ENCODE measurements around the gene GPR78. TPM values are rescaled to one million over a fixed set of nuclear protein-coding genes. Genes with fewer than 3 reads are reported as not detected.

Gene GPR78
- total and polyA plus RNA-seq, 2 donors (not counting 1 experiment from before 2014, with no cell fraction given), result 0.20 to 0.33 TPM

GRCh38 chr4:8606966-8607365, 26.8 kb downstream of the GPR78 start:
- no peaks in the 10 kb centered on the region for H3K4me1 ChIP-seq (ENCODE audit: control insufficient read depth, extremely low read depth, insufficient read depth, low read length)
- H3K36me3 ChIP-seq (ENCODE audit: control insufficient read depth, insufficient read depth, low read length), result peaks cover 1% of the 10 kb centered on the region
- H3K27me3 ChIP-seq (ENCODE audit: control insufficient read depth, insufficient read depth, low read length), result no peaks in the 10 kb centered on the region
- no peak for DNase-seq (ENCODE audit: low read depth in 2 of 2)
- H3K79me2 ChIP-seq (ENCODE audit: control insufficient read depth, insufficient read depth, low read length), result no peaks in the 10 kb centered on the region
- H3K27ac ChIP-seq (ENCODE audit: insufficient read depth, low read length), result no peak overlapping the region
- no peak overlapping the region for H2AFZ ChIP-seq (ENCODE audit: low read length)
- no peaks in the 10 kb centered on the region for H3K9me3 ChIP-seq (ENCODE audit: control insufficient read depth, insufficient read depth, low read depth, low read length)
- TF ChIP-seq, protein P1, sequence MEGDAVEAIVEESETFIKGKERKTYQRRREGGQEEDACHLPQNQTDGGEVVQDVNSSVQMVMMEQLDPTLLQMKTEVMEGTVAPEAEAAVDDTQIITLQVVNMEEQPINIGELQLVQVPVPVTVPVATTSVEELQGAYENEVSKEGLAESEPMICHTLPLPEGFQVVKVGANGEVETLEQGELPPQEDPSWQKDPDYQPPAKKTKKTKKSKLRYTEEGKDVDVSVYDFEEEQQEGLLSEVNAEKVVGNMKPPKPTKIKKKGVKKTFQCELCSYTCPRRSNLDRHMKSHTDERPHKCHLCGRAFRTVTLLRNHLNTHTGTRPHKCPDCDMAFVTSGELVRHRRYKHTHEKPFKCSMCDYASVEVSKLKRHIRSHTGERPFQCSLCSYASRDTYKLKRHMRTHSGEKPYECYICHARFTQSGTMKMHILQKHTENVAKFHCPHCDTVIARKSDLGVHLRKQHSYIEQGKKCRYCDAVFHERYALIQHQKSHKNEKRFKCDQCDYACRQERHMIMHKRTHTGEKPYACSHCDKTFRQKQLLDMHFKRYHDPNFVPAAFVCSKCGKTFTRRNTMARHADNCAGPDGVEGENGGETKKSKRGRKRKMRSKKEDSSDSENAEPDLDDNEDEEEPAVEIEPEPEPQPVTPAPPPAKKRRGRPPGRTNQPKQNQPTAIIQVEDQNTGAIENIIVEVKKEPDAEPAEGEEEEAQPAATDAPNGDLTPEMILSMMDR (conservative IDR thresholded peaks at IDR 0.05 in 1 of 2, IDR thresholded peaks at IDR 0.05 in 1 of 2; ENCODE audit: low read depth in 1 of 2, low read length in 2 of 2), result no peak
- no peak for TF ChIP-seq EZH2 (IDR thresholded peaks at IDR 0.05; ENCODE audit: low read length, missing control alignments)
- H3K4me2 ChIP-seq (ENCODE audit: extremely low read depth, insufficient read depth, low read length), result no peak overlapping the region
- H3K9ac ChIP-seq (ENCODE audit: insufficient read depth, low read length), result no peak overlapping the region
- no peaks in the 10 kb centered on the region for H4K20me1 ChIP-seq (ENCODE audit: control insufficient read depth, extremely low read depth, insufficient read depth, low read length)
- no peak overlapping the region for H3K4me3 ChIP-seq (replicated peaks in 1 of 4; ENCODE audit: control extremely low read depth in 1 of 4, insufficient read depth in 1 of 4, low read depth in 3 of 4, low read length in 4 of 4)

- Histone ChIP-seq H2AFZ (ENCODE audit: low read length) (no peak overlapping the region), H3K9me3 (ENCODE audit: control insufficient read depth, insufficient read depth, low read depth, low read length) (no peaks in the 10 kb centered on the region), H3K9ac (ENCODE audit: insufficient read depth, low read length) (no peak overlapping the region), H4K20me1 (ENCODE audit: control insufficient read depth, extremely low read depth, insufficient read depth, low read length) (no peaks in the 10 kb centered on the region), H3K36me3 (ENCODE audit: control insufficient read depth, insufficient read depth, low read length) (peaks cover 1% of the 10 kb centered on the region), H3K4me1 (ENCODE audit: control insufficient read depth, extremely low read depth, insufficient read depth, low read length) (no peaks in the 10 kb centered on the region), H3K79me2 (ENCODE audit: control insufficient read depth, insufficient read depth, low read length) (no peaks in the 10 kb centered on the region), H3K27ac (ENCODE audit: insufficient read depth, low read length) (no peak overlapping the region), H3K4me2 (ENCODE audit: extremely low read depth, insufficient read depth, low read length) (no peak overlapping the region), H3K27me3 (ENCODE audit: control insufficient read depth, insufficient read depth, low read length) (no peaks in the 10 kb centered on the region), H3K4me3 (replicated peaks in 1 of 4; ENCODE audit: control extremely low read depth in 1 of 4, insufficient read depth in 1 of 4, low read depth in 3 of 4, low read length in 4 of 4) (no peak overlapping the region)
- TF ChIP-seq EZH2 (IDR thresholded peaks at IDR 0.05; ENCODE audit: low read length, missing control alignments), result no peak
- TF ChIP-seq, protein P1 (conservative IDR thresholded peaks at IDR 0.05 in 1 of 2, IDR thresholded peaks at IDR 0.05 in 1 of 2; ENCODE audit: low read depth in 1 of 2, low read length in 2 of 2), result peak; percentile 73 to 82
- no peak for DNase-seq (ENCODE audit: low read depth in 2 of 2)
These were observed 27.6 kb downstream of the GPR78 start for GRCh38 chr4:8607603-8608481.

DNA sequence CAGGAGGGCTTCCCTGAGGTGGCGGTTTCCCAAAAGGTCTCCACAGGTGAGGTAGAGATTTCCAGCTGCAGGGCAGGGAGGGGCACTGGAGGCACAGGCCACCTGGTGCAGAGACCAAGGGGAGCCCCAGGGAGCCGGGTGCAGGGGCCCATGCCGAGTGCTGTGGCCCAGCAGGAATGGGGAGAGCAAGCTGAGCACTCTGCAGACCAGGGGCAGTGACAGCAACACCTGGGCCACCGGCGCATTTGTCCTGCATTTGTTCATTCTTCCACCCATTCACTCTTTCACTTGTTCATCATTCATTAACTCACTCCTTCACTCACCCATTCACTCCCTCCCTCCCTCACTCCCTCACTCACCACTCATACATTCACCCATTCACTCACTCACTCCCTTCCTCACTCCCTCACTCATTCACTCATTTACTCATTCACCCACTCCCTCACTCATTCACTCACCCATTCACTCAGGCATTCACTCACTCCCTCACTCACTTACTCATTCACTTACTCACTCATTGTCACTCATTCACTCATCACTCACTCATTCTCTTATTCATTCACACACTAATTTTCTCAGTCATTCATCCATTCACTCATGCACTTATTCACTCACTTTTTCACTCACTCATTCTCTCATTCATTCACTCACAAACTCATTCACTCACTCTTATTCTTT, 28.7 kb downstream of the GPR78 start:
- no peaks in the 10 kb centered on the region for H3K79me2 ChIP-seq (ENCODE audit: control insufficient read depth, insufficient read depth, low read length)
- H3K4me2 ChIP-seq (ENCODE audit: extremely low read depth, insufficient read depth, low read length), result no peak overlapping the region
- no peak overlapping the region for H3K9ac ChIP-seq (ENCODE audit: insufficient read depth, low read length)
- H2AFZ ChIP-seq (ENCODE audit: low read length), result no peak overlapping the region
- H4K20me1 ChIP-seq (ENCODE audit: control insufficient read depth, extremely low read depth, insufficient read depth, low read length), result no peaks in the 10 kb centered on the region
- no peak overlapping the region for H3K27ac ChIP-seq (ENCODE audit: insufficient read depth, low read length)
- TF ChIP-seq, protein P1 (conservative IDR thresholded peaks at IDR 0.05 in 1 of 2, IDR thresholded peaks at IDR 0.05 in 1 of 2; ENCODE audit: low read depth in 1 of 2, low read length in 2 of 2), result no peak
- no peak for TF ChIP-seq EZH2 (IDR thresholded peaks at IDR 0.05; ENCODE audit: low read length, missing control alignments)
- no peak for DNase-seq (ENCODE audit: low read depth in 2 of 2)
- no peaks in the 10 kb centered on the region for H3K4me1 ChIP-seq (ENCODE audit: control insufficient read depth, extremely low read depth, insufficient read depth, low read length)
- no peak overlapping the region for H3K4me3 ChIP-seq (replicated peaks in 1 of 4; ENCODE audit: control extremely low read depth in 1 of 4, insufficient read depth in 1 of 4, low read depth in 3 of 4, low read length in 4 of 4)
- no peaks in the 10 kb centered on the region for H3K9me3 ChIP-seq (ENCODE audit: control insufficient read depth, insufficient read depth, low read depth, low read length)
- H3K27me3 ChIP-seq (ENCODE audit: control insufficient read depth, insufficient read depth, low read length), result no peaks in the 10 kb centered on the region
- peaks cover 1% of the 10 kb centered on the region for H3K36me3 ChIP-seq (ENCODE audit: control insufficient read depth, insufficient read depth, low read length)

Data from fibroblast of lung (primary cell).